Uterus (tissue), 4 donors: Measurements from ENCODE around the gene DIDO1. TPM values are rescaled to one million over a fixed set of nuclear protein-coding genes. Genes with fewer than 3 reads are reported as not detected.

ENCODE experiments used
- DNase-seq, 2 donors: peaks; one replicate each; pipeline ENCODE4 v3.0.0-alpha.2; 2019 to 2020
- H3K27ac ChIP-seq, 2 donors: fragments of 200-600 bp; sonication (generic); 1 replicate in 1 of 2; 2 replicates in 1 of 2; pipeline ENCODE4 v1.5.1; 2016 to 2018
- H3K27me3 ChIP-seq, 2 donors: fragments of 200-600 bp; sonication (generic); one replicate each; pipeline ENCODE4 v1.5.1; 2018 to 2019; ENCODE audit warnings: control low read depth in 1 of 2
- H3K36me3 ChIP-seq, 2 donors: fragments of 200-600 bp; sonication (generic); one replicate each; pipeline ENCODE4 v1.5.1; 2019; ENCODE audit warnings: control low read depth in 1 of 2
- H3K4me1 ChIP-seq, 2 donors: fragments of 200-600 bp; sonication (generic); one replicate each; pipeline ENCODE4 v1.5.1; 2018 to 2019; ENCODE audit warnings: control low read depth in 1 of 2
- H3K4me3 ChIP-seq, 2 donors: fragments of 200-600 bp; sonication (generic); 1 replicate in 1 of 2; 2 replicates in 1 of 2; pipeline ENCODE4 v1.5.1; 2018 to 2019; ENCODE audit warnings: mild to moderate bottlenecking in 1 of 2
- H3K9me3 ChIP-seq, 2 donors: fragments of 200-600 bp; sonication (generic); one replicate each; pipeline ENCODE4 v1.5.1; 2019; ENCODE audit warnings: control low read depth in 1 of 2
- POLR2A ChIP-seq, 2 donors: fragments of 450-650 bp; IDR thresholded peaks; one replicate each; pipeline ENCODE4 v1.6.1; 2016; ENCODE audit warnings: antibody characterized with exemption in 2 of 2, mild to moderate bottlenecking in 1 of 2, moderate library complexity in 1 of 2
- intact Hi-C: fragments of 100-400 bp; cut with DNase I; formaldehyde crosslinking; loops from one replicate; pipeline ENCODE4 v1.15.1; 2023; ENCODE audit warnings: low total_unique reads
- total RNA-seq, 4 donors: library from RNA; depleted of rRNA in 3 of 4; stranded (reverse); fragments of >200 nt in 3 of 4; gene quantifications; one replicate each; pipeline versions ENCODE4 v1.1.0 to v1.2.4, GENCODE V29; 2014 to 2023
- TF ChIP-seq, protein P1 (sequence below), 4 experiments: fragments of 200-600 bp in 2 of 4; fragments of 450-650 bp in 2 of 4; sonication (generic) in 2 of 4; IDR thresholded peaks; one replicate each; pipeline ENCODE4 v1.5.1; 2016 to 2019; ENCODE audit warnings: antibody characterized with exemption in 4 of 4, mild to moderate bottlenecking in 2 of 4, moderate library complexity in 1 of 4
- donor health status: DM: yes; HTN: yes; CAD: no.

DIDO1 gene
- total RNA-seq, 4 donors from 2014 or later: 20.9 to 92.8 (median 78.8) TPM

- Histone ChIP-seq H3K4me3 (no peak overlapping the region), H3K27me3 (no peaks in the 10 kb centered on the region), H3K27ac (peak overlapping the region in 1 of 2 donors; percentile 96), H3K36me3 (no peaks in the 10 kb centered on the region), H3K9me3 (no peaks in the 10 kb centered on the region), H3K4me1 (peaks cover 11 to 44% of the 10 kb centered on the region in 2 donors)
- no peak for TF ChIP-seq POLR2A (IDR thresholded peaks at IDR 0.05)
- TF ChIP-seq, protein P1, sequence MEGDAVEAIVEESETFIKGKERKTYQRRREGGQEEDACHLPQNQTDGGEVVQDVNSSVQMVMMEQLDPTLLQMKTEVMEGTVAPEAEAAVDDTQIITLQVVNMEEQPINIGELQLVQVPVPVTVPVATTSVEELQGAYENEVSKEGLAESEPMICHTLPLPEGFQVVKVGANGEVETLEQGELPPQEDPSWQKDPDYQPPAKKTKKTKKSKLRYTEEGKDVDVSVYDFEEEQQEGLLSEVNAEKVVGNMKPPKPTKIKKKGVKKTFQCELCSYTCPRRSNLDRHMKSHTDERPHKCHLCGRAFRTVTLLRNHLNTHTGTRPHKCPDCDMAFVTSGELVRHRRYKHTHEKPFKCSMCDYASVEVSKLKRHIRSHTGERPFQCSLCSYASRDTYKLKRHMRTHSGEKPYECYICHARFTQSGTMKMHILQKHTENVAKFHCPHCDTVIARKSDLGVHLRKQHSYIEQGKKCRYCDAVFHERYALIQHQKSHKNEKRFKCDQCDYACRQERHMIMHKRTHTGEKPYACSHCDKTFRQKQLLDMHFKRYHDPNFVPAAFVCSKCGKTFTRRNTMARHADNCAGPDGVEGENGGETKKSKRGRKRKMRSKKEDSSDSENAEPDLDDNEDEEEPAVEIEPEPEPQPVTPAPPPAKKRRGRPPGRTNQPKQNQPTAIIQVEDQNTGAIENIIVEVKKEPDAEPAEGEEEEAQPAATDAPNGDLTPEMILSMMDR (IDR thresholded peaks at IDR 0.05): no peak
- no peak for DNase-seq
- intact Hi-C loops: no loop called here
These were observed 3.8 kb downstream of the DIDO1 start for GRCh38 chr20:62922451-62922921.

GRCh38 chr20:62921119-62921687 lies 5.1 kb downstream of the DIDO1 start:
- DNase-seq: no peak
- no peaks in the 10 kb centered on the region for H3K27me3 ChIP-seq
- intact Hi-C loops: no loop called here
- no peaks in the 10 kb centered on the region for H3K36me3 ChIP-seq
- H3K4me3 ChIP-seq: no peak overlapping the region
- TF ChIP-seq, protein P1 (IDR thresholded peaks at IDR 0.05): peak in 3 of 4 experiments; percentile 10 to 18 (median 14)
- no peak for TF ChIP-seq POLR2A (IDR thresholded peaks at IDR 0.05)
- H3K4me1 ChIP-seq: peaks cover 8 to 45% of the 10 kb centered on the region in 2 donors
- no peaks in the 10 kb centered on the region for H3K9me3 ChIP-seq
- no peak overlapping the region for H3K27ac ChIP-seq

DNA sequence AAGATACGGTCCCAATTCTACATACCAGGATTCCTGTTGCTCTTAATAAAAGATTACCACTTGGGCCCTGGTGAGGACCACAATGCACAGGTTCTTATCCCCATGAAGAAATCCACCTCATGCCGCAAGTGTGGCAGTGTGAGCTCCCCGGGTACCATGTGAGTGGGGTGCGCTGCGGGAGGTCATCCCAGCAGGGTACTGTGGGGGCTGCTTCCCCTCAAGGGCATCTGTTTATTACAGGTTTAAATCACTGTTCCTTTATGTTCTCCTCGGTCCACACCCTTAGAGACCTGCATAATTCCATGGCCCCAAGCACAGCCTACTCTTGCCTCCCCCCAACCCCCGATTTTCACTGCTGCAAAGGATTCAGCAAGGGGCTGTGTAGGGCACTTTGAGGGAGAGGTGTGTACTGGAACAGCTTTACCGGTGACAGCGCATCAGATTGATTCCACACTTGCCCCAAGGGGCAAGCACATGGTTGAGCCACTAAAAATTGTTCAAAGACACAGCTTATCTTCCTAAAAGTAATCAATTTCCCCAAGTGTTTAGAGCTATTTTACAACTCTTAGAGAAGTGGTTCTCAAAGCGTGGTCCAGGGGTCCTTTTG lies 6.2 kb downstream of the DIDO1 start:
- Histone ChIP-seq H3K4me1 (peaks cover 8 to 45% of the 10 kb centered on the region in 2 donors), H3K9me3 (no peaks in the 10 kb centered on the region), H3K36me3 (no peaks in the 10 kb centered on the region), H3K27ac (no peak overlapping the region), H3K4me3 (no peak overlapping the region), H3K27me3 (no peaks in the 10 kb centered on the region)
- TF ChIP-seq, protein P1 (IDR thresholded peaks at IDR 0.05): no peak
- intact Hi-C loops: no loop called here
- no peak for DNase-seq

- H3K9me3 ChIP-seq: no peaks in the 10 kb centered on the region
- no peaks in the 10 kb centered on the region for H3K36me3 ChIP-seq
- no peak overlapping the region for H3K4me3 ChIP-seq
- no peak for DNase-seq
- H3K27me3 ChIP-seq: no peaks in the 10 kb centered on the region
- H3K27ac ChIP-seq: no peak overlapping the region
- TF ChIP-seq POLR2A (IDR thresholded peaks at IDR 0.05): no peak
- TF ChIP-seq, protein P1 (IDR thresholded peaks at IDR 0.05): no peak
- intact Hi-C loops: no loop called here
- peaks cover 8 to 38% of the 10 kb centered on the region in 2 donors for H3K4me1 ChIP-seq
These were observed 7.5 kb downstream of the DIDO1 start for GRCh38 chr20:62918831-62919230.

DNA sequence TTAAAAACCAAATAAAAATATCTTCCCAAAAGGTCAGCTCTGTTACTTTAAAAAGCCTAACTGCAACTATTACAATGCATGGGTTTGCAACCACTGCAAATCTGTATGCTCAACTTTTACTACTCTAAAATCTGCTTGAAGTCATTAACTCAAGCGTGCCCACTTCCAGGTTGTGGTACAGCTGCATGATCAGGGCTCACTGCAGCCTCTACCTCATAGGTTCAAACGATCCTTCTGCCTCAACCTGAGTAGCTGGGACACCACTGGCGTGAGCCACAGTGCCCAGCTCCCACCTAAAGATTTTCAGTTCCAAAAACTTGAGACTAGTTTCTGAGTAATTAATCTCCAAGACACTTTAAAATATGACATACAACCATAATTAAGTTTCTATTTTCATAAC lies 8.2 kb downstream of the DIDO1 start:
- intact Hi-C loops: no loop called here
- DNase-seq: no peak
- no peaks in the 10 kb centered on the region for H3K9me3 ChIP-seq
- H3K4me3 ChIP-seq: no peak overlapping the region
- H3K27ac ChIP-seq: no peak overlapping the region
- no peaks in the 10 kb centered on the region for H3K36me3 ChIP-seq
- TF ChIP-seq, protein P1 (IDR thresholded peaks at IDR 0.05): no peak
- no peak for TF ChIP-seq POLR2A (IDR thresholded peaks at IDR 0.05)
- H3K4me1 ChIP-seq: peaks cover 8 to 37% of the 10 kb centered on the region in 2 donors
- H3K27me3 ChIP-seq: no peaks in the 10 kb centered on the region
